Esophagus mucosa (tissue), 1 donor: ENCODE results near the gene GRK4. TPM values are rescaled to one million over a fixed set of nuclear protein-coding genes. Genes with fewer than 3 reads are reported as not detected.

Source experiments
- ATAC-seq: fragments of 200-7000 bp; cut with Tn5 transposase; one replicate; pipeline ENCODE4 v1.9.1; 2020
- total RNA-seq: library from RNA; stranded (reverse); gene quantifications from one replicate; pipeline ENCODE4 v1.2.4, GENCODE V29; 2023
- donor health status: DM: yes; HTN: yes; CAD: no.

The GRK4 gene
- total RNA-seq, 1 donor from 2014 or later: 2.0 TPM

DNA sequence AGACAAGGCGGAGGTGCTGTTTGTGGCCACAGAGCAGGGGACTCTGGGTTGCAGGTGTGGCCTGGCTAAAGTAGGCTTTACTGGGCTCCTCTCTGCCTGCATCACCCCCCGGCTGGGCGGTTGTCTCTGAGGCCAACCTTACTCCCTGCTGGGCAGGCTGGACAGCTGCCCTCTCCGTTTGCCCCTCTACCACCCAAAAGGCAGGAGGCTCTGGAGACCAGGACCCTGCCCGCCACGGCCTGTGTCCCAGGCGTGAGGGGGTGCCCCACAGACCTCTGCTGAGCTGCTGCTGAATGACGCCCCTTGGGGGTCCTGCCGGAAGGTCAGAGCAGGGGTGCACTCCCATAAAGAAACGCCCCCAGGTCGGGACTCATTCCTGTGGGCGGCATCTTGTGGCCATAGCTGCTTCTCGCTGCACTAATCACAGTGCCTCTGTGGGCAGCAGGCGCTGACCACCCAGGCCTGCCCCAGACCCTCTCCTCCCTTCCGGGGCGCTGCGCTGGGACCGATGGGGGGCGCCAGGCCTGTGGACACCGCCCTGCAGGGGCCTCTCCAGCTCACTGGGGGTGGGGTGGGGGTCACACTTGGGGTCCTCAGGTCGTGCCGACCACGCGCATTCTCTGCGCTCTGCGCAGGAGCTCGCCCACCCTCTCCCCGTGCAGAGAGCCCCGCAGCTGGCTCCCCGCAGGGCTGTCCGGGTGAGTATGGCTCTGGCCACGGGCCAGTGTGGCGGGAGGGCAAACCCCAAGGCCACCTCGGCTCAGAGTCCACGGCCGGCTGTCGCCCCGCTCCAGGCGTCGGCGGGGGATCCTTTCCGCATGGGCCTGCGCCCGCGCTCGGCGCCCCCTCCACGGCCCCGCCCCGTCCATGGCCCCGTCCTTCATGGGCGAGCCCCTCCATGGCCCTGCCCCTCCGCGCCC is 110.0 kb downstream of the GRK4 start:
- no peak for ATAC-seq

GRCh38 chr4:3074078-3074845 is 110.9 kb downstream of the GRK4 start, which contains the start of the genes HTT and HTT-AS:
Gene HTT (plus strand): TSS chr4:3074681. CDS start chr4:3074826, 145 bp downstream.
Gene HTT-AS (minus strand): TSS chr4:3074538.
- peak; percentile 91 for ATAC-seq

GRCh38 chr4:3074846-3075651 is 111.7 kb downstream of the GRK4 start:
- ATAC-seq: no peak

- ATAC-seq: no peak
These were observed 112.2 kb downstream of the GRK4 start for GRCh38 chr4:3075652-3075981.

- ATAC-seq: no peak
These were observed 114.4 kb downstream of the GRK4 start for GRCh38 chr4:3077796-3078195.

- no peak for ATAC-seq
These were observed 116.3 kb downstream of the GRK4 start for GRCh38 chr4:3079694-3080123.

DNA sequence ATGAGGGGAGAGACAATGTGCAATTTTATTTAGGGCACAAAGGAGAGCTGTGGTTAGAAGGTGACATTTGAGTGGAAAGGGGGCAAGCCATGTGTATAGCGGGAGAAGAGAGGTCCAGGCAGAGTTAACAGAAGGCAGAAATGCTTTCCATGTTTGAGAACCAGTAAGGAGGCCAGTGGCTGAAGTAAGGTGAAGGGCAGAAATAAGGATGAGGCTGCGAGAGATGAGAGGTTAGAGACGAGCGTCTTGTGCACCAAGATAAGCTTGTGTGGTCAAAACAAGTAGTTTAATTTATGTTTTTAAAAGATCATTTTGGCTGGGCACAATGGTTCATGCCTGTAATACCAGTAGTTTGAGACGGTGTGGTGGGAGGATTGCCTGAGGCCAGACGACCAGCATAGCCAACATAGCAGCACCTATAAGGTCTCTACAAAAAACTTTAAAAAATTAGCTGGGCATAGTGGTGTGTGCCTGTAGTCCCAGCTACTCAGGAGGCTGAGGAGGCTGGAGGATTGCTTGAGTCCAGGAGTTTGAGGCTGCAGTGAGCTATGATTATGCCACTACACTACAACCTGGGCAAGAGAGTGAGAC is 119.6 kb downstream of the GRK4 start:
- no peak for ATAC-seq

DNA sequence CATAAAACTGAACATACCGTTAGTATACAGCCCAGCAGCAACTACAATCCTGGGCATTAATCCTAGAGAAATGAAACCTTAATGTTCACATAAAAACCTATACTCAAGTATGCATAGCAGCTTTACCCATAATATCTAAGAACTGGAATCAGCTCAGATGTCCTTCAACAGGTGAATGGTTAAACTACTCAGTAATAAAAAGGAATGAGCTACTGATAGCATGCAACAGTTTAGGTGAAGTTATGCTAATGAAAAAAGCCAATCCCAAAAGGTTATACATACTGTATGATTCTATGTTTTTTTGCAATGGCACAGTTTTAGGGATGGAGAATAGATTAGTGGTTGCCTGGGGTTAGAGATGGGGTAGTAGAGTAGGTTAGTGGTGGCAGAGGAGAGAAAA is 120.4 kb downstream of the GRK4 start:
- ATAC-seq: no peak

- ATAC-seq: no peak
These were observed 122.7 kb downstream of the GRK4 start for GRCh38 chr4:3085948-3086670.

GRCh38 chr4:3087115-3087797 is 123.9 kb downstream of the GRK4 start:
- no peak for ATAC-seq

Other genes starting within 250 kb of the GRK4 start
- 25.1 TPM for gene TNIP2, start 207.2 kb upstream of the GRK4 start, total RNA-seq
- 32.6 TPM for gene SH3BP2, start 170.5 kb upstream of the GRK4 start, total RNA-seq
- gene ADD1, start 119.7 kb upstream of the GRK4 start, total RNA-seq: 133 TPM
- gene NOP14, start 165 bp upstream of the GRK4 start, total RNA-seq: 28.7 TPM
- gene HTT-AS, start 111.0 kb downstream of the GRK4 start, total RNA-seq: not detected
- gene HTT, start 111.1 kb downstream of the GRK4 start, total RNA-seq: 39.6 TPM